G401 (cell line): ENCODE measurements around the gene SAMSN1. TPM values are rescaled to one million over a fixed set of nuclear protein-coding genes. Genes with fewer than 3 reads are reported as not detected.
"Not testable (repeated sequence)": the region's sequence is repeated elsewhere in the genome, so short reads cannot be mapped to it uniquely, and the experiment has no call there.

Experiments
- DNase-seq: peaks from one replicate; pipeline ENCODE4 v3.0.0-alpha.2; 2015; ENCODE audit warnings: low spot score
- in situ Hi-C: cut with HindIII; loops from 2 replicates; pipeline ENCODE4 v1.10.0; 2016; ENCODE audit warnings: low sequenced_read_pairs, mixed read lengths
- total RNA-seq: library from RNA; depleted of rRNA; stranded (reverse); fragments of >200 nt; shearing (Covaris generic); gene quantifications from 2 replicates; pipeline ENCODE4 v1.2.3, GENCODE V29; 2014

The SAMSN1 gene
- total RNA-seq, 1 experiment from 2014 or later, result not detected

- in situ Hi-C loops, result no loop called here
- DNase-seq, result no peak
Measured at GRCh38 chr21:14533499-14534428, 12.4 kb downstream of the SAMSN1 start.

GRCh38 chr21:14531757-14532316 lies 14.3 kb downstream of the SAMSN1 start:
- in situ Hi-C loops, result no loop called here

GRCh38 chr21:14530592-14530991 lies 15.5 kb downstream of the SAMSN1 start:
- in situ Hi-C loops, result no loop called here
- DNase-seq, result no peak

More at GRCh38 chr21:14531757-14532316, 14.3 kb downstream of the SAMSN1 start:
- no peak for DNase-seq

GRCh38 chr21:14528815-14529214 lies 17.3 kb downstream of the SAMSN1 start:
- in situ Hi-C loops, result no loop called here
- DNase-seq, result no peak

GRCh38 chr21:14527696-14528652 lies 18.1 kb downstream of the SAMSN1 start:
- in situ Hi-C loops, result no loop called here
- no peak for DNase-seq

- DNase-seq, result no peak
- in situ Hi-C loops, result no loop called here
Measured at GRCh38 chr21:14526836-14527695, 19.0 kb downstream of the SAMSN1 start.

- in situ Hi-C loops, result no loop called here
- no peak for DNase-seq
Measured at GRCh38 chr21:14526199-14526598, 19.9 kb downstream of the SAMSN1 start.

GRCh38 chr21:14523234-14523633 lies 22.9 kb downstream of the SAMSN1 start:
- DNase-seq, result no peak
- in situ Hi-C loops, result no loop called here

GRCh38 chr21:14522736-14523135 lies 23.4 kb downstream of the SAMSN1 start:
- in situ Hi-C loops, result no loop called here
- no peak for DNase-seq

GRCh38 chr21:14520535-14520934 lies 25.6 kb downstream of the SAMSN1 start:
- DNase-seq, result no peak

GRCh38 chr21:14519000-14519399 lies 27.1 kb downstream of the SAMSN1 start:
- in situ Hi-C loops, result no loop called here
- no peak for DNase-seq

More at GRCh38 chr21:14520535-14520934, 25.6 kb downstream of the SAMSN1 start:
- in situ Hi-C loops, result no loop called here

- DNase-seq, result no peak
- in situ Hi-C loops, result no loop called here
Measured at GRCh38 chr21:14513804-14514203, 32.3 kb downstream of the SAMSN1 start.

- in situ Hi-C loops, result not testable (repeated sequence)
Measured at GRCh38 chr21:14506859-14507457, 39.2 kb downstream of the SAMSN1 start.

GRCh38 chr21:14500873-14501272 lies 45.2 kb downstream of the SAMSN1 start:
- no peak for DNase-seq
- in situ Hi-C loops, result no loop called here

More at GRCh38 chr21:14506859-14507457, 39.2 kb downstream of the SAMSN1 start:
- not testable (repeated sequence) for DNase-seq

- in situ Hi-C loops, result no loop called here
- DNase-seq, result no peak
Measured at GRCh38 chr21:14499316-14499715, 46.8 kb downstream of the SAMSN1 start.

- DNase-seq, result no peak
- in situ Hi-C loops, result no loop called here
Measured at GRCh38 chr21:14497825-14498224, 48.3 kb downstream of the SAMSN1 start.

GRCh38 chr21:14495075-14495474 lies 51.0 kb downstream of the SAMSN1 start:
- in situ Hi-C loops, result no loop called here
- no peak for DNase-seq

GRCh38 chr21:14494181-14494580 lies 51.9 kb downstream of the SAMSN1 start:
- in situ Hi-C loops, DNase-seq: not testable (repeated sequence)
